Measurements from ENCODE around the gene UFC1. TPM values are rescaled to one million over a fixed set of nuclear protein-coding genes. Genes with fewer than 3 reads are reported as not detected.
"Not testable (repeated sequence)": the region's sequence is repeated elsewhere in the genome, so short reads cannot be mapped to it uniquely, and the experiment has no call there.

Gene UFC1
- total RNA-seq, 1 donor from 2014 or later = 59.6 TPM

- no peak for TF ChIP-seq CTCF (IDR thresholded peaks at IDR 0.05; ENCODE audit: insufficient read depth, low read length, poor library complexity, severe bottlenecking)
- DNase-seq (ENCODE audit: low read depth) = peak; percentile 95
- Histone ChIP-seq H3K4me3 (ENCODE audit: low read depth, low read length) (no peak overlapping the region), H3K27me3 (ENCODE audit: control insufficient read depth, insufficient read depth, low read length) (no peaks in the 10 kb centered on the region), H3K36me3 (ENCODE audit: control insufficient read depth, insufficient read depth, low read length) (no peaks in the 10 kb centered on the region)
Observed at GRCh38 chr1:161115132-161115711, 38.6 kb upstream of the UFC1 start.

GRCh38 chr1:161115961-161116360 lies 37.8 kb upstream of the UFC1 start:
- not testable (repeated sequence) for H3K27me3 ChIP-seq (ENCODE audit: control insufficient read depth, insufficient read depth, low read length); H3K4me3 ChIP-seq (ENCODE audit: low read depth, low read length); DNase-seq (ENCODE audit: low read depth); H3K36me3 ChIP-seq (ENCODE audit: control insufficient read depth, insufficient read depth, low read length)

- no peak for TF ChIP-seq CTCF (IDR thresholded peaks at IDR 0.05; ENCODE audit: insufficient read depth, low read length, poor library complexity, severe bottlenecking)
- Histone ChIP-seq H3K27me3 (ENCODE audit: control insufficient read depth, insufficient read depth, low read length) (no peaks in the 10 kb centered on the region), H3K36me3 (ENCODE audit: control insufficient read depth, insufficient read depth, low read length) (peaks cover 2% of the 10 kb centered on the region), H3K4me3 (ENCODE audit: low read depth, low read length) (peak within 1 kb of the TSS; percentile 99)
- DNase-seq (ENCODE audit: low read depth) = no peak
Observed at GRCh38 chr1:161117759-161118581, 35.8 kb upstream of the UFC1 start, which contains the start of the genes NIT1 and PFDN2. TSS of gene NIT1 (plus strand) at chr1:161118105. CDS start at chr1:161118177, 72 bp downstream. TSS of gene PFDN2 (minus strand) at chr1:161118037. CDS start at chr1:161118026, 11 bp downstream.

GRCh38 chr1:161119092-161119903 lies 34.5 kb upstream of the UFC1 start:
- no peaks in the 10 kb centered on the region for H3K27me3 ChIP-seq (ENCODE audit: control insufficient read depth, insufficient read depth, low read length)
- H3K36me3 ChIP-seq (ENCODE audit: control insufficient read depth, insufficient read depth, low read length) = peaks cover 2% of the 10 kb centered on the region
- DNase-seq (ENCODE audit: low read depth) = no peak
- TF ChIP-seq CTCF (IDR thresholded peaks at IDR 0.05; ENCODE audit: insufficient read depth, low read length, poor library complexity, severe bottlenecking) = peak; percentile 42
- H3K4me3 ChIP-seq (ENCODE audit: low read depth, low read length) = peak overlapping the region; percentile 99

DNA sequence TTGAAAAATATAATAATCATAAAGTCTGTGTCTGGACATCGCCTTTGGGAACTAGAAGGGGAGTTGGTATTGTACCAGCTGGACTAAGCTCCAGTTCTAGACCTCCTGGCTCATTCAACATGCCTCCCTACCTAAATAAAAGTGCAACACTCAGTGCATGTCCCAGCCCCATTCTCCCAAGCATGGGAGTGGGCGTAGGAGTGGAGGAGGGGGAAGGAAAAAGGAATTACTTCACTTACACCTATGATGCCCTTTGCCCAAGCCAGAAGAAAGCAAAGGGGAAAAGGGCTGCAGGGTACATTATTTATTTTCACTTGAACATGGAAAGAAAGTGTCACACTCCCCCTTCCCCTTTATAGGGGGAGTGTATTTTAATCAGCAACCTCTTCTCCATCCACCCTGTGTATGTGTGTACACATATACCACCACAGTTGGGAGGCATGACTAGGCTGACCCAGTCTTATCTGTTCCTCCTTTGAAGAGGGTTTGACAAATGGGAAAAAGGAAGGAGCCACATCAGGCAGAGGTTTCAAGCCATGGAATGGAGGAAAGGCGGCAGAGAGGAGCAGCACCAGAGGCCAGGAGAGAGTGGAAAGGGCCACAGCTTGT lies 32.6 kb upstream of the UFC1 start:
- H3K27me3 ChIP-seq (ENCODE audit: control insufficient read depth, insufficient read depth, low read length) = no peaks in the 10 kb centered on the region
- DNase-seq (ENCODE audit: low read depth) = no peak
- H3K36me3 ChIP-seq (ENCODE audit: control insufficient read depth, insufficient read depth, low read length) = peaks cover 2% of the 10 kb centered on the region
- no peak overlapping the region for H3K4me3 ChIP-seq (ENCODE audit: low read depth, low read length)
- no peak for TF ChIP-seq CTCF (IDR thresholded peaks at IDR 0.05; ENCODE audit: insufficient read depth, low read length, poor library complexity, severe bottlenecking)
